Activated CD4-positive, alpha-beta memory T cell treated with anti-CD3 and anti-CD28 coated beads, Interleukin-2, amount 10 ng/mL, durations not matched to agents 7 days and 5 days (primary cell): ENCODE data around the gene MYH11. TPM values are rescaled to one million over a fixed set of nuclear protein-coding genes. Genes with fewer than 3 reads are reported as not detected.

Experiments
- CTCF ChIA-PET: fragments of 350-600 bp; sonication (Branson Sonifier 250); formaldehyde crosslinking; loops from one replicate; lab custom pipeline; 2021; ENCODE audit warnings: antibody characterized with exemption, inconsistent platforms; lab: Charles Lee
- POLR2A ChIA-PET: fragments of 350-600 bp; sonication (Branson Sonifier 250); formaldehyde crosslinking; loops from one replicate; lab custom pipeline; 2021; ENCODE audit warnings: antibody characterized with exemption; lab: Charles Lee
- DNase-seq: peaks from one replicate; pipeline ENCODE4 v3.0.0-alpha.2; 2020
- H3K27ac Mint-ChIP-seq: one replicate; pipeline ENCODE4 v1.8.0; 2021; ENCODE audit warnings: mild to moderate bottlenecking, mixed read lengths
- H3K27me3 Mint-ChIP-seq: one replicate; pipeline ENCODE4 v1.8.0; 2021; ENCODE audit warnings: mixed read lengths
- H3K36me3 Mint-ChIP-seq: one replicate; pipeline ENCODE4 v1.8.0; 2021; ENCODE audit warnings: low read depth, mixed read lengths
- H3K4me1 Mint-ChIP-seq: one replicate; pipeline ENCODE4 v1.8.0; 2021; ENCODE audit warnings: mixed read lengths
- H3K4me3 Mint-ChIP-seq: one replicate; pipeline ENCODE4 v1.8.0; 2021; ENCODE audit warnings: mild to moderate bottlenecking, mixed read lengths
- H3K9me3 Mint-ChIP-seq: one replicate; pipeline ENCODE4 v1.8.0; 2021; ENCODE audit warnings: mixed read lengths
- total RNA-seq, 2 experiments: library from RNA; stranded (reverse); gene quantifications; one replicate each; pipeline ENCODE4 v1.2.3, GENCODE V29; 2021

MYH11 gene
- total RNA-seq, 2 experiments from 2014 or later: 0.08 to 0.10 TPM

GRCh38 chr16:15873301-15873700, 16.5 kb upstream of the MYH11 start:
- ChIA-PET POLR2A (interaction anchor here (1.2 kb wide), 1 partner anchor 13 kb away, joined by 5 read pairs; no protein-coding TSS in a partner anchor), CTCF (interaction anchor here (1.0 to 3.4 kb wide), 2 partner anchors 15 to 84 kb away, joined by 4 to 12 read pairs; partner anchors contain the start of gene CEP20)
- no peak overlapping the region for H3K27ac Mint-ChIP-seq
- peaks cover 36% of the 10 kb centered on the region for H3K36me3 Mint-ChIP-seq
- peaks cover 2% of the 10 kb centered on the region for H3K4me1 Mint-ChIP-seq
- no peaks in the 10 kb centered on the region for H3K27me3 Mint-ChIP-seq
- no peak overlapping the region for H3K4me3 Mint-ChIP-seq
- no peak for DNase-seq
- no peaks in the 10 kb centered on the region for H3K9me3 Mint-ChIP-seq

- H3K36me3 Mint-ChIP-seq: peaks cover 39% of the 10 kb centered on the region
- no peaks in the 10 kb centered on the region for H3K4me1 Mint-ChIP-seq
- POLR2A ChIA-PET: no interaction called here
- H3K27ac Mint-ChIP-seq: no peak overlapping the region
- H3K9me3 Mint-ChIP-seq: no peaks in the 10 kb centered on the region
- H3K27me3 Mint-ChIP-seq: no peaks in the 10 kb centered on the region
- CTCF ChIA-PET: interaction anchor here (1.5 kb wide), 1 partner anchor 18 kb away, joined by 4 read pairs; the partner anchor contains the start of gene CEP20
- no peak for DNase-seq
- H3K4me3 Mint-ChIP-seq: no peak overlapping the region
Observed at GRCh38 chr16:15870011-15870410, 13.2 kb upstream of the MYH11 start.

- peaks cover 29% of the 10 kb centered on the region for H3K36me3 Mint-ChIP-seq
- DNase-seq: no peak
Observed at GRCh38 chr16:15866451-15866850, 9.6 kb upstream of the MYH11 start.

GRCh38 chr16:15865742-15866141, 8.9 kb upstream of the MYH11 start:
- H3K27me3 Mint-ChIP-seq: peaks cover 4% of the 10 kb centered on the region
- H3K9me3 Mint-ChIP-seq: no peaks in the 10 kb centered on the region
- no peak overlapping the region for H3K4me3 Mint-ChIP-seq
- H3K4me1 Mint-ChIP-seq: no peaks in the 10 kb centered on the region
- ChIA-PET POLR2A (no interaction called here), CTCF (interaction anchor here (0.5 kb wide), 1 partner anchor 206 kb away, joined by 3 read pairs; no protein-coding TSS in a partner anchor)
- H3K27ac Mint-ChIP-seq: no peak overlapping the region
- no peak for DNase-seq
- H3K36me3 Mint-ChIP-seq: peaks cover 29% of the 10 kb centered on the region

More at GRCh38 chr16:15866451-15866850, 9.6 kb upstream of the MYH11 start:
- CTCF ChIA-PET: no interaction called here
- Mint-ChIP-seq H3K4me1 (no peaks in the 10 kb centered on the region), H3K27ac (no peak overlapping the region), H3K4me3 (no peak overlapping the region), H3K9me3 (no peaks in the 10 kb centered on the region), H3K27me3 (peaks cover 2% of the 10 kb centered on the region)
- POLR2A ChIA-PET: no interaction called here

- no peak for DNase-seq
- no peaks in the 10 kb centered on the region for H3K9me3 Mint-ChIP-seq
- CTCF ChIA-PET: interaction anchor here (0.5 kb wide), 1 partner anchor 207 kb away, joined by 3 read pairs; no protein-coding TSS in a partner anchor
- no peak overlapping the region for H3K27ac Mint-ChIP-seq
- H3K36me3 Mint-ChIP-seq: peaks cover 25% of the 10 kb centered on the region
- H3K27me3 Mint-ChIP-seq: peaks cover 4% of the 10 kb centered on the region
- H3K4me1 Mint-ChIP-seq: no peaks in the 10 kb centered on the region
- POLR2A ChIA-PET: no interaction called here
- no peak overlapping the region for H3K4me3 Mint-ChIP-seq
Observed at GRCh38 chr16:15864939-15865338, 8.1 kb upstream of the MYH11 start.

GRCh38 chr16:15861996-15862395, 5.2 kb upstream of the MYH11 start:
- H3K4me1 Mint-ChIP-seq: peaks cover 8% of the 10 kb centered on the region

GRCh38 chr16:15858921-15859668, 2.3 kb upstream of the MYH11 start:
- Mint-ChIP-seq H3K9me3 (no peaks in the 10 kb centered on the region), H3K36me3 (no peaks in the 10 kb centered on the region), H3K27me3 (peaks cover 44% of the 10 kb centered on the region), H3K4me1 (peaks cover 8% of the 10 kb centered on the region), H3K27ac (no peak overlapping the region), H3K4me3 (no peak overlapping the region)
- DNase-seq: no peak
- ChIA-PET POLR2A (no interaction called here), CTCF (no interaction called here)

More at GRCh38 chr16:15861996-15862395, 5.2 kb upstream of the MYH11 start:
- no peak for DNase-seq
- H3K36me3 Mint-ChIP-seq: peaks cover 14% of the 10 kb centered on the region
- H3K27me3 Mint-ChIP-seq: peaks cover 24% of the 10 kb centered on the region
- ChIA-PET POLR2A (no interaction called here), CTCF (no interaction called here)
- H3K27ac Mint-ChIP-seq: no peak overlapping the region
- H3K4me3 Mint-ChIP-seq: no peak overlapping the region
- no peaks in the 10 kb centered on the region for H3K9me3 Mint-ChIP-seq

- Mint-ChIP-seq H3K4me3 (peak overlapping the region; percentile 38), H3K27me3 (peaks cover 45% of the 10 kb centered on the region), H3K27ac (no peak overlapping the region), H3K9me3 (no peaks in the 10 kb centered on the region), H3K4me1 (peaks cover 8% of the 10 kb centered on the region), H3K36me3 (no peaks in the 10 kb centered on the region)
- DNase-seq: no peak
- POLR2A ChIA-PET: no interaction called here
- CTCF ChIA-PET: no interaction called here
Observed at GRCh38 chr16:15857724-15858560, 1.1 kb upstream of the MYH11 start.

GRCh38 chr16:15856182-15856581, 646 bp downstream of the MYH11 start:
- H3K4me1 Mint-ChIP-seq: peaks cover 8% of the 10 kb centered on the region
- H3K36me3 Mint-ChIP-seq: no peaks in the 10 kb centered on the region
- no peak overlapping the region for H3K27ac Mint-ChIP-seq
- peaks cover 44% of the 10 kb centered on the region for H3K27me3 Mint-ChIP-seq
- ChIA-PET POLR2A (no interaction called here), CTCF (no interaction called here)
- no peak for DNase-seq
- no peak overlapping the region for H3K4me3 Mint-ChIP-seq
- no peaks in the 10 kb centered on the region for H3K9me3 Mint-ChIP-seq

GRCh38 chr16:15855704-15856003, 1.2 kb downstream of the MYH11 start:
- Mint-ChIP-seq H3K4me1 (peaks cover 8% of the 10 kb centered on the region), H3K27ac (no peak overlapping the region), H3K36me3 (no peaks in the 10 kb centered on the region), H3K4me3 (no peak overlapping the region), H3K9me3 (no peaks in the 10 kb centered on the region), H3K27me3 (peaks cover 41% of the 10 kb centered on the region)
- ChIA-PET POLR2A (no interaction called here), CTCF (no interaction called here)
- DNase-seq: no peak

GRCh38 chr16:15854906-15855703, 1.7 kb downstream of the MYH11 start:
- POLR2A ChIA-PET: no interaction called here
- no peaks in the 10 kb centered on the region for H3K36me3 Mint-ChIP-seq
- peaks cover 41% of the 10 kb centered on the region for H3K27me3 Mint-ChIP-seq
- DNase-seq: no peak
- H3K27ac Mint-ChIP-seq: no peak overlapping the region
- H3K4me1 Mint-ChIP-seq: peaks cover 8% of the 10 kb centered on the region
- CTCF ChIA-PET: no interaction called here
- no peak overlapping the region for H3K4me3 Mint-ChIP-seq
- H3K9me3 Mint-ChIP-seq: no peaks in the 10 kb centered on the region

- ChIA-PET CTCF (no interaction called here), POLR2A (no interaction called here)
- no peak for DNase-seq
- Mint-ChIP-seq H3K9me3 (no peaks in the 10 kb centered on the region), H3K4me3 (no peak overlapping the region), H3K27ac (no peak overlapping the region), H3K4me1 (peaks cover 8% of the 10 kb centered on the region), H3K27me3 (peaks cover 34% of the 10 kb centered on the region), H3K36me3 (no peaks in the 10 kb centered on the region)
Observed at GRCh38 chr16:15854061-15854460, 2.8 kb downstream of the MYH11 start.

- CTCF ChIA-PET: no interaction called here
- H3K36me3 Mint-ChIP-seq: no peaks in the 10 kb centered on the region
- H3K27me3 Mint-ChIP-seq: peaks cover 32% of the 10 kb centered on the region
- no peak overlapping the region for H3K27ac Mint-ChIP-seq
- no peaks in the 10 kb centered on the region for H3K9me3 Mint-ChIP-seq
- H3K4me1 Mint-ChIP-seq: peaks cover 8% of the 10 kb centered on the region
- H3K4me3 Mint-ChIP-seq: no peak overlapping the region
- DNase-seq: no peak
- POLR2A ChIA-PET: no interaction called here
Observed at GRCh38 chr16:15853021-15853420, 3.8 kb downstream of the MYH11 start.
